Stimulated activated CD4-positive, alpha-beta T cell treated with anti-CD3 and anti-CD28 coated beads, Interleukin-4, amount 100 ng/mL, for 48 hours (primary cell): ENCODE measurements around the gene XRCC1.
"Not testable (repeated sequence)": the region's sequence is repeated elsewhere in the genome, so short reads cannot be mapped to it uniquely, and the experiment has no call there.

ENCODE experiments used
- DNase-seq, 2 donors: peaks; one replicate each; pipeline ENCODE4 v3.0.0-alpha.2; 2020; ENCODE audit warnings: low read depth in 2 of 2

XRCC1 gene

GRCh38 chr19:43522929-43523328 lies 52.4 kb downstream of the XRCC1 start:
- no peak for DNase-seq

- peak; percentile 76 to 80 for DNase-seq
Observed at GRCh38 chr19:43519436-43520088, 55.8 kb downstream of the XRCC1 start.

DNA sequence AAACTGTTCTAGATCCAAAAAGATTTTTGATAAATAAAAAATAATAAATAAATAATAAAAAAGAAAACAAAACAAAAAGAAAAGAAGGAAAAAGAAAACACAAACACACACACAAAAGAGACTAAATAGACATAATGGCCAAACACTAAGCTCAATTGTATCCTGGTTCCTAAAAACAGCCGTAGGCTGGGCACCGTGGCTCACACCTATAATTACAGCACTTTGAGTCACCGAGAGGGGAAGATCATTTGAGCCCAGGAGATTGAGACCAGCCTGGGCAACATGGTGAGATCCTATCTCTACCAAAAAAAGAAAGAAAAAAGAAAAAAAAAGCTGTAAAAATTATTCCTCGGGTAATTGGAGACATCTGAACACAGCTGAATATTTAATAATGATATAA lies 57.3 kb downstream of the XRCC1 start:
- no peak for DNase-seq

DNA sequence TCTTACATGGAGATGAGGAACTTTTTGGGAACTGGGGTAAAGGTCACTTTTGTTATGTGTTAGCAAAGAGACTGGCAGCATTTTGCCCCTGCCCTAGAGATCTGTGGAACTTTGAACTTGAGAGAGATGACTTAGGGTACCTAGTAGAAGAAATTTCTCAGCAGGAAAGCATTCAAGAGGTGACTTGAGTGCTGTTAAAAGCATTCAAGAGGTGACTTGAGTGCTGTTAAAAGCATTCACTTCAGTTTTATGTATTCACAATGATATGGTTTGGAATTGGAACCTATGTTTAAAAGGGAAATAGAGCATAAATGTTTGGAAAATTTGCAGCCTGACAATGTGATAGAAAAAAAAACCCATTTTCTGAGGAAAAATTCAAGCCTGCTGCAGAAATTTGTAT lies 62.9 kb downstream of the XRCC1 start:
- DNase-seq = not testable (repeated sequence)

DNA sequence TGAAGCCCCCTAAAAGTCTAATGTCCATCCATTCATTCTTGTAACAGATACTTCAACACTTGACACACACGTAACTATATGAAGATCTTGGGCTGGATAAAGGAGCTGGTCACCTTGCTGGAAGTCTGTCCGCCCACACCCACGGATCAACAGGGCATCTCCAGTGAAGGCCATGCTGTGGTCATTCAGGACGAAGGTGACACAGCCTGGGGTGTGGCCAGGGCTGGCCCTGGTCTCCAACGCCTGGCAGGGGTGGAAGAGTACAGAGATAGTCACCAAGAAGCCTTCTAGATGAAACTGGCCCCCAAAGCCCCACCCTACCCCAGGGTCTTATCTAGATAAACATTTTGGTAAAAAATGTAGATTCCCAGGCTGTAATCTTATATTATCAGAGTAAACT lies 64.0 kb downstream of the XRCC1 start:
- DNase-seq = no peak

DNA sequence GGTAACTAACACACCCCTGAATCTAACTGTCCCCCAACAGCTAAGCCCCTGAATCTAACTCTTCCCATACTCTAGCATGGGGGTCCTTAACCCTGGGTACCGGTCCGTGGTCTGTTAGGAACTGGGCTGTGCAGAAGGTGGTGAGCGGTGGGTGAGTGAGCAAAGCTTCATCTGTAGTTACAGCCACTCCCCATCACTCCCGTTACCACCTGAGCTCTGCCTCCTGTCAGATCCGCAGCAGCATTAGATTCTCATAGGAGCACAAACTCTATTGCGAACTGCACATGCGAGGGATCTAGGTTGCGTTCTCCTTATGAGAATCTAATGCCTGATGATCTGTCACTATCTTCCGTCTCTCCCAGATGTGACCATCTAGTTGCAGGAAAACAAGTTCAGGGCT lies 64.6 kb downstream of the XRCC1 start:
- no peak for DNase-seq

- no peak for DNase-seq
Observed at GRCh38 chr19:43507880-43508279, 67.4 kb downstream of the XRCC1 start.

DNA sequence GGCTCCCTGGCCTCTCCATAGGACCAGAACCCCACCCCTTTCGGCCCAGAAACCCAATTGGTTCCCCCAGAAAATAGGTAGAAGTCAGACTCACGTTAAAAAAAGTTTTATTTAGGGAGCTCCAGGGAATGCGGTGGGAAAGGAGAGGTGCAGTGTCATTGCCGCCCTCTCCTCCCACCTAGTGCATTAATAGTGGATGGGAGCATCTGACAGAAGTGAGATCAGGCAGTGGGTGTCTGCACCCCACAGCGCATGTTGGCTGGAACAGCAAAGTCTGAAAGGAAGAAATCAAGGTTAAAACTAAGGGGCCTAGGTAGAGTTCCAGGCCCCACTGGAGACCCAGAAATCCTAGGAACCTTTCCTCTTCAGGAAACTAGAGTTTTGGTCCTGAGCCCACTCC lies 68.7 kb downstream of the XRCC1 start:
- no peak for DNase-seq

GRCh38 chr19:43505941-43506340 lies 69.4 kb downstream of the XRCC1 start:
- DNase-seq = no peak

GRCh38 chr19:43505186-43505456 lies 70.2 kb downstream of the XRCC1 start:
- no peak for DNase-seq

- peak in 1 of 2 donors; percentile 40 for DNase-seq
Observed at GRCh38 chr19:43504426-43505185, 70.7 kb downstream of the XRCC1 start, which contains the start of gene PHLDB3. PHLDB3 (minus strand) TSS chr19:43504746; CDS start chr19:43504118, 628 bp downstream.

DNA sequence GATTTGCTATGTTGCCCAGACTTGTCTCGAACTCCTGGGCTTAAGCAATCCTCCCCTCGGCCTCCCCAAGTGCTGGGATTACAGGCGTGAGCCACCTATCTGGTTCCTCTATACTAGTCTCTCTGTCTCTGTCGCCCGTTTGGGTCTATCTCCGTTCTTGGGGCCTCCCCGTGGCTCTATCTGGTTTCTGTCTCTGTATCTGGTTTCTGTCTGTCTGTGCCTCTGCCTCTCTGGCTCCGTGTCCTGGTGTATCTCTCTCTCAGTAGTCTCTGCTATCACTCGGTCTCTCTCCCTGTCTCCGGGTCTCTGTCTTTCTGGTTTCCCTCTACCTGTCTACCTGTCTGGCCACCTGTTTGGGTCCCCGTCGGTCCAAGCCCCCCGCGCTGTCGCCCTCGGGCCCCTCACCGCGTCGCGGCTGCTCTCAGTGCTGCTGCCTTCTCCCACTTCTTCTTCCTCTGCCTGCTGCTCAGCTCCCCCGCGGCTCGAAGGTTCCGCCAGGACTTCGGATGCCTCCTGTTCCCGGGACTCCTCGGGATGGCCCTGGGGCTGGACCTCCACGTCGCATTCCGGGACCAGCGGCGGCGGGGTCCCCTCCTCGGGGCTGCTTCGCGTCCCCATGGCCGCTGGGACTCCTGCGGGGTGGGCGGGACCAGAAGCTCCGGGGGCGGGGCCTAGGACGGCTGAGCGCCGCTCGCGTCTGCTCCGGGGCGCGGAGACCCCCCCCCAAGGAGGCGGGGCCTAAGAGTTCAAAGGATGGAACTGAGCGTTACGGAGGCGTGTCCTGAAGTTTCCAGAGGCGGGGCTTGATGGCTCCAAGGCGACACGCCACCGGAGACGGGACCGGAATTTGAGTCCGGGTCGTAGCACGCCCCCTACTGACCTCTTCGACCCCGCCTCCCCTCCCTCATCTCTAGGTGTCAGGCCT lies 71.6 kb downstream of the XRCC1 start:
- DNase-seq = peak; percentile 100

GRCh38 chr19:43502419-43502976 lies 72.8 kb downstream of the XRCC1 start:
- no peak for DNase-seq

DNA sequence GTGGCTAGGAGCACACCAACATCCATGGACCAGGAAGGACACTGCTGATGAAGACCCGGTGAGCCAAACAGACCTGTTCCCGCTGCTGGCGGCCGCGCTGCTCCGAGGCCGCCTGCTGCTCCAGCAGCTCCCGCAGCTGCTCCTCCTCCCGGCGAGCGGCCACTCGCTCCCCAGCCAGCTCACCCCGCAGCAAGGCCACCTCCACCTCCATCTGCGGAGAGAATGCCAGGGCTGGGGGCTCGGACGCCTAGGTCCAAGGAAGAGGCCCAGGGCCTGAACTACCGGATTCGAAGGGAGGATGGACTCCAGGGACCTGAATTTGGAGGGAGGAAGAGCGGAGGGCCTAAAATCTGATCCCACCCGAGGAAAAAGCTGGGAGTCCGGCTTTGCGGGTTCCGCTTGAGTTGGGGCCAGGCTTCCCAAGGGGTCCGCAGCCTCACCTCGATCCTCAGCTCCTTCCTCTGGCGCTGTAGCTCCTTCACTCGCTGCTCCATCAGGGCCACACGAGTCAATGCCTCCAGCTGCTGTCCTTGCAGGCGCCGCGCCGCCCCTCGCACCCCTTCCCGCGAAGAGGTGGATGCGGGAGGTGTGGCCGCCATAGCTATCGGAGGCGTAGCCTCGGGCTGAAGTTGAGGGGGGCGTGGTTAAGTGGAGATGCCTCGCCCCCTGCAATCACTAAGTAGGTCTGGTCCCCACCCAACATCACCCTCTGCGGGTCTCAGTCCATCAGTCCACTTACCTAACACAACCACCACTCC lies 73.5 kb downstream of the XRCC1 start:
- no peak for DNase-seq

DNA sequence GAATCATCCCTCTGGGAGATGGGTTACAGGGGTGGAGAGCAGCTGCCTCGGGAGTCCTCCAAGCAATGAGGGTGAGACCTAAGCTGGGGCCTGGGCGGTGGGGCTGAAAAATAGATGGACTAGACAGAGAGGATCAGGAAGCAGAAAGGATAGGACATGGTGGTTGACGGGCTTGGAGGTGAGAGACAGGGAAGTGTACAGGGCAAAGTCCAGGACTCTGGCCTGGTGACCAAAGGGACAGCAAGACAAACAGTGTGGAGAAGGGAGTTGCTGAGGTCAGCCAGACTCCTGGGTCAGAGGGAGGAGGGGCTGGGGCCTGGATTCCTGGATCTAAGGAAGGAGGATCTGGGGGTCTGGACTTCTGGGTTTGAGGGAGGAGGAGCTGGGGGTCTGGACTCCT lies 76.3 kb downstream of the XRCC1 start:
- DNase-seq = no peak

DNA sequence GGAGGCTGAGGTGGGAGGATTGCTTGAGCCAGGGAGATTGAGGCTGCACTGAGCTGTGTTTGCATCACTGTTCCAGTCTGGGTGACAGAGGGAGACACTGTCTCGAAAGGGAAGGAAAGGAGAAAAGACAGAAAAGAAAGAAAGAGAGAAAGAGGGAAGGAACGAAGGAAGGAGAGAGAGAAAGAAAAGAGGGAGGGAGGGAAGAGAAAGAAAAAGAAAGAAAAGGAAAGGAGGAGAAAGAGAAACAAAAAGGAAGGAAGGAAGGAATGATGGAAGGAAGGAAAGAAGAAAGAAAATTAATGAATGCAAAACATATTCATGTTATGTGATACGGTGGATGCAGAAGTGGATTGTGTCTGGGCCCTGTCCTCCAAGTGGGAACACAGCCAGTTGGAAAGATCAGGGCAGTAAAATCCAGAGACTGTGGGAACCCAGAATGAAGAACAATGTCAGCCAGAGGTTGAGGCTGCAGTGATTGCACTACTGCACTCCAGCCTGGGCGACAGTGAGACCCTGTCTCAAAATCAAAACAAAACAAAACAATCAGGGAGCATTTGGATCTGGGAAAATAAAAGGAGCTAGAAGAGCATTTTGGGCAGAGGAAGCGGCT lies 77.0 kb downstream of the XRCC1 start:
- no peak for DNase-seq

- no peak for DNase-seq
Observed at GRCh38 chr19:43496960-43497359, 78.4 kb downstream of the XRCC1 start.

- no peak for DNase-seq
Observed at GRCh38 chr19:43495082-43495481, 80.2 kb downstream of the XRCC1 start.
